Stimulated activated CD4-positive, alpha-beta T cell treated with anti-CD3 and anti-CD28 coated beads, Interleukin-12 subunit alpha, Interleukin-12 subunit beta, amount 100 ng/mL, for 24 hours (primary cell): ENCODE measurements around the gene TNKS1BP1.

Source experiments
- DNase-seq, 2 experiments: peaks; one replicate each; pipeline ENCODE4 v3.0.0-alpha.2; 2020; ENCODE audit warnings: low read depth in 2 of 2

The TNKS1BP1 gene

GRCh38 chr11:57260937-57261783, 63.6 kb downstream of the TNKS1BP1 start:
- DNase-seq = no peak

GRCh38 chr11:57256119-57256518, 68.6 kb downstream of the TNKS1BP1 start:
- DNase-seq = no peak

- no peak for DNase-seq
These were observed 69.1 kb downstream of the TNKS1BP1 start for GRCh38 chr11:57255618-57256017.

GRCh38 chr11:57254631-57255030, 70.1 kb downstream of the TNKS1BP1 start:
- no peak for DNase-seq

- DNase-seq = no peak
These were observed 73.2 kb downstream of the TNKS1BP1 start for GRCh38 chr11:57251491-57252104.

- no peak for DNase-seq
These were observed 73.7 kb downstream of the TNKS1BP1 start for GRCh38 chr11:57251037-57251436.
